ENCODE measurements around the gene CD109.

DNA sequence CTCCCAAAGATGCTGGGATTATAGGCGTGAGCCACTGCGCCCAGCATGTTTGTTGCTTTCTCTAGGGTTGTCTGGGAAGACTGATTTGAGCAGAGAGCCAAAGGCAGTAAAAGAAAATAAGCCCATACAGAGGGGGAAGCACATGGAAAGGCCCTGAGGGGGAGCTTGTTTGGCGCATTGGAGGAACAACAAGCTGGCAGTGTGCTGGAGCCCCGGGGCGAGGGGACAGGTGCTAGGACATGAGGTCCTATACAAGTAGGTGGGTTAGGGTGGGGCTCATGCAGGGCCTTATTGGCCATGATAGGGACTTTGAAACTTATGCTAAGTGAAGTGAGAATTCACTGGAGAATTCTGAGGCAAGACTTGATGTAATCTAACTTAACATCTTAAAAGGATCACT lies 35.3 kb downstream of the CD109 start:
- TF ChIP-seq, protein P1, sequence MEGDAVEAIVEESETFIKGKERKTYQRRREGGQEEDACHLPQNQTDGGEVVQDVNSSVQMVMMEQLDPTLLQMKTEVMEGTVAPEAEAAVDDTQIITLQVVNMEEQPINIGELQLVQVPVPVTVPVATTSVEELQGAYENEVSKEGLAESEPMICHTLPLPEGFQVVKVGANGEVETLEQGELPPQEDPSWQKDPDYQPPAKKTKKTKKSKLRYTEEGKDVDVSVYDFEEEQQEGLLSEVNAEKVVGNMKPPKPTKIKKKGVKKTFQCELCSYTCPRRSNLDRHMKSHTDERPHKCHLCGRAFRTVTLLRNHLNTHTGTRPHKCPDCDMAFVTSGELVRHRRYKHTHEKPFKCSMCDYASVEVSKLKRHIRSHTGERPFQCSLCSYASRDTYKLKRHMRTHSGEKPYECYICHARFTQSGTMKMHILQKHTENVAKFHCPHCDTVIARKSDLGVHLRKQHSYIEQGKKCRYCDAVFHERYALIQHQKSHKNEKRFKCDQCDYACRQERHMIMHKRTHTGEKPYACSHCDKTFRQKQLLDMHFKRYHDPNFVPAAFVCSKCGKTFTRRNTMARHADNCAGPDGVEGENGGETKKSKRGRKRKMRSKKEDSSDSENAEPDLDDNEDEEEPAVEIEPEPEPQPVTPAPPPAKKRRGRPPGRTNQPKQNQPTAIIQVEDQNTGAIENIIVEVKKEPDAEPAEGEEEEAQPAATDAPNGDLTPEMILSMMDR (IDR thresholded peaks at IDR 0.05 in 8 of 11, conservative IDR thresholded peaks at IDR 0.05 in 3 of 11): no peak
- TF ChIP-seq POLR2A (IDR thresholded peaks at IDR 0.05): no peak
